OCI-LY7 (cell line): ENCODE results near the gene FNDC3A. TPM values are rescaled to one million over a fixed set of nuclear protein-coding genes. Genes with fewer than 3 reads are reported as not detected.

ENCODE experiments used
- BruUV-seq: library from RNA; stranded (reverse); fragments of 400-500 nt; replicated peaks from 2 replicates; lab custom pipeline; 2021; lab: Mats Ljungman, UMichigan
- CTCF ChIA-PET: fragments of 300-600 bp; sonication (Branson Sonifier 250); formaldehyde crosslinking; loops from one replicate; lab custom pipeline; 2022; ENCODE audit warnings: antibody characterized with exemption; ENCODE audit not compliant: unreplicated experiment; lab: Charles Lee
- POLR2A ChIA-PET: fragments of 300-600 bp; sonication (Branson Sonifier 250); formaldehyde crosslinking; loops from one replicate; lab custom pipeline; 2022; ENCODE audit warnings: antibody characterized with exemption; lab: Charles Lee
- DNase-seq: peaks from one replicate; pipeline ENCODE4 v3.0.0-alpha.2; 2015; ENCODE audit warnings: low spot score
- H2AFZ ChIP-seq: fragments of 200-600 bp; sonication (generic), shearing (Covaris generic); 2 replicates; pipeline ENCODE4 v1.6.1; 2014; ENCODE audit warnings: mild to moderate bottlenecking, antibody characterized with exemption, low read length, moderate library complexity
- H3K27ac ChIP-seq: fragments of 200-600 bp; sonication (generic); 2 replicates; pipeline ENCODE4 v1.5.1; 2014; ENCODE audit warnings: mixed run types, low read depth, mild to moderate bottlenecking, moderate library complexity, low read length, inconsistent platforms; ENCODE audit not compliant: poor library complexity, severe bottlenecking
- H3K36me3 ChIP-seq: fragments of 200-600 bp; sonication (generic); 2 replicates; pipeline ENCODE4 v1.6.1; 2014; ENCODE audit warnings: mild to moderate bottlenecking, antibody characterized with exemption, low read length, moderate library complexity, mixed read lengths; ENCODE audit not compliant: insufficient read depth
- H3K4me1 ChIP-seq: fragments of 200-600 bp; sonication (generic); 2 replicates; pipeline ENCODE4 v1.5.1; 2014; ENCODE audit warnings: mild to moderate bottlenecking, low read length; ENCODE audit not compliant: insufficient read depth, poor library complexity, severe bottlenecking
- H3K4me2 ChIP-seq: fragments of 200-600 bp; sonication (generic); 2 replicates; pipeline ENCODE4 v1.6.1; 2014; ENCODE audit warnings: mild to moderate bottlenecking, low read length
- H3K4me3 ChIP-seq: fragments of 200-600 bp; sonication (generic); 2 replicates; pipeline ENCODE4 v1.5.1; 2014; ENCODE audit warnings: mild to moderate bottlenecking, low read depth, low read length; ENCODE audit not compliant: poor library complexity, severe bottlenecking
- H3K79me2 ChIP-seq: fragments of 200-600 bp; sonication (generic); 2 replicates; pipeline ENCODE4 v1.6.1; 2016; ENCODE audit warnings: low read depth, mild to moderate bottlenecking, low read length, moderate library complexity, mixed read lengths; ENCODE audit not compliant: insufficient read depth
- H3K9me2 ChIP-seq: fragments of 200-600 bp; sonication (generic); 2 replicates; pipeline ENCODE4 v1.6.1; 2016; ENCODE audit warnings: mild to moderate bottlenecking, low read length, mixed read lengths; ENCODE audit not compliant: insufficient read depth
- H3K9me3 ChIP-seq: fragments of 200-600 bp; sonication (generic); 2 replicates; pipeline ENCODE4 v1.6.1; 2014; ENCODE audit warnings: mild to moderate bottlenecking, mixed run types, low read length, mixed read lengths
- H4K20me1 ChIP-seq: fragments of 200-600 bp; sonication (generic); 2 replicates; pipeline ENCODE4 v1.6.1; 2014; ENCODE audit warnings: mild to moderate bottlenecking, antibody characterized with exemption, low read length, moderate library complexity, mixed read lengths; ENCODE audit not compliant: insufficient read depth
- CTCF ChIP-seq: fragments of 200-600 bp; sonication (generic); conservative IDR thresholded peaks from 2 replicates; pipeline ENCODE4 v1.5.1; 2014; ENCODE audit warnings: mild to moderate bottlenecking, antibody characterized with exemption, low read length, moderate library complexity, mixed read lengths
- EZH2phosphoT487 ChIP-seq: fragments of 200-600 bp; sonication (generic); IDR thresholded peaks from 2 replicates; pipeline ENCODE4 v1.6.1; 2018; ENCODE audit warnings: low read depth, borderline replicate concordance, mild to moderate bottlenecking, mixed run types, antibody characterized with exemption, low read length, moderate library complexity, mixed read lengths
- intact Hi-C: fragments of 100-400 bp; cut with micrococcal nuclease; formaldehyde crosslinking; loops from one replicate; pipeline ENCODE4 v1.10.0; 2022; ENCODE audit not compliant: unreplicated experiment
- total RNA-seq, 2 experiments: library from RNA; depleted of rRNA in 1 of 2; stranded (reverse); fragments of >200 nt in 1 of 2; shearing (Covaris generic) in 1 of 2; gene quantifications; 2 replicates each; pipeline ENCODE4 v1.2.3, GENCODE V29; 2014 to 2022

The FNDC3A gene
- total RNA-seq, 2 experiments from 2014 or later: 38.7 to 59.6 TPM

DNA sequence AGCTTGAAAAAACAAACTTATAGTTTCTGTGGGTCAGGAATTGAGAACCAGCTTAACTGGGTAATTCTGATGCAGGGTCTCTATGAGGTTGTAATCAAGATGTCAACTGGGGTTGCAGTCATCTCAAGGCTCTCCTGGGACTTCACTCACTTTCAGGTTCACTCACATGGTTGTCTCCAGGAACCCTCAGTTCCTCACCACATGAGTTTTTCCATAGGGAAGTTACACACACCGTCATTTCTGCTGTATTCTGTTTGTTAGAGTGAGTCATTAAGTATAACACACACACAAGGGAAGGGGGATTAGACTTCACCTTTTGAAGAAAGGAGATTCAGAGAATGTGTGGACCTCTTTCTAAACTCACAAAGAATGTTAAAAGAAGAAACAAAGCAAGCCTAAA lies 209.6 kb downstream of the FNDC3A start:
- Histone ChIP-seq H3K9me3 (no peaks in the 10 kb centered on the region), H3K4me2 (no peak overlapping the region), H3K4me3 (no peak overlapping the region), H2AFZ (no peak overlapping the region), H3K79me2 (no peaks in the 10 kb centered on the region), H3K27ac (no peak overlapping the region), H3K36me3 (peaks cover 90% of the 10 kb centered on the region), H3K9me2 (no peaks in the 10 kb centered on the region), H3K4me1 (no peaks in the 10 kb centered on the region), H4K20me1 (no peaks in the 10 kb centered on the region)
- no peak for TF ChIP-seq CTCF
- no peak for DNase-seq
- ChIA-PET CTCF (no interaction called here), POLR2A (interaction anchor here (0.7 kb wide), 1 partner anchor 8 kb away, joined by 3 read pairs; no protein-coding TSS in a partner anchor)
- BruUV-seq: no TSS peak
- intact Hi-C loops: no loop called here

DNA sequence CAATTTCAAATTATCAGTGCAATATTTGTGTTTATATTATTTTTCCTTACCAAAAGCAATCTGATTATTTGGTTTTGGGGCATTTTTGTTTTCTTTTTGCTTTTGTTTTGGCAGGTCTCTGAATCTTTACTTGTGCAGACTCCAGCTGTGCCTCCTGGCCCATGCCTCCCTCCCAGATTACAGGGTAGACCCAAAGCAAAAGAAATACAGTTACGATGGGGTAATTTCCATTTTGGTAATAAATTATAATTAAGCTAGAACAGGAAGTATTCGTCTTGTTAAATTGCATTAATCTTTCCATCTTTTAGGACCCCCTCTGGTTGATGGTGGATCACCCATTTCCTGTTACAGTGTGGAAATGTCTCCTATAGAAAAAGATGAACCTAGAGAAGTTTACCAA lies 215.2 kb downstream of the FNDC3A start:
- POLR2A ChIA-PET: interaction anchor here (0.6 kb wide), 1 partner anchor 24 kb away, joined by 4 read pairs; no protein-coding TSS in a partner anchor
- peaks cover 83% of the 10 kb centered on the region for H3K36me3 ChIP-seq
- no peak overlapping the region for H3K4me3 ChIP-seq
- intact Hi-C loops: loop anchor here (10.0 kb wide), 1 partner anchor 216 kb away; the partner anchor contains the start of gene FNDC3A
- no peaks in the 10 kb centered on the region for H3K4me1 ChIP-seq
- H3K9me2 ChIP-seq: no peaks in the 10 kb centered on the region
- CTCF ChIA-PET: no interaction called here
- no peak overlapping the region for H2AFZ ChIP-seq
- H3K27ac ChIP-seq: no peak overlapping the region
- no peaks in the 10 kb centered on the region for H3K9me3 ChIP-seq
- H3K4me2 ChIP-seq: no peak overlapping the region
- no peaks in the 10 kb centered on the region for H3K79me2 ChIP-seq
- no peak for DNase-seq
- TF ChIP-seq CTCF (no peak), EZH2phosphoT487 (no peak)
- no TSS peak for BruUV-seq
- H4K20me1 ChIP-seq: no peaks in the 10 kb centered on the region

DNA sequence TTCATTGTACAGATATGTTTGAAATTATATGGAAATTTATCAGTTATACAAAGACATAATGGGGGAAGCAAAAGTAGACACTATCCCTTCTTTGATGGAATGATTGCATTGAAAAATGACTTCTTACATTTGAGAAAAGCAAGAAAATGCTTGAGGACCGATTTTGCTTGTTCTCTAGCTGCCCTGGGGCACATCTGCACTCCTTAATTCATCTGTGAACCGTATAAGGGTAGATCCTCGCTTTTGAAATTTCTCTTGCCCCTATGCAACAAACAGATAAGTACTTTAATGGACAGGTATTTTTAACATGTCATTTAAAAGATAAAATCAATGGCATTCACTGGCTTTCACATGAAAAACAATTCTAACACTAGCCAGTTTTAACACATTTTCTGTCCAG lies 230.9 kb downstream of the FNDC3A start:
- H3K9me3 ChIP-seq: no peaks in the 10 kb centered on the region
- no TSS peak for BruUV-seq

More for the DNA sequence above, 230.9 kb downstream of the FNDC3A start:
- intact Hi-C loops: no loop called here
- no peak overlapping the region for H3K4me3 ChIP-seq
- no peaks in the 10 kb centered on the region for H3K9me2 ChIP-seq
- H4K20me1 ChIP-seq: no peaks in the 10 kb centered on the region
- no peak overlapping the region for H3K27ac ChIP-seq
- no peak overlapping the region for H3K4me2 ChIP-seq
- H3K4me1 ChIP-seq: no peaks in the 10 kb centered on the region
- CTCF ChIA-PET: no interaction called here
- POLR2A ChIA-PET: interaction anchor here (0.8 to 1.3 kb wide), 2 partner anchors 37 to 60 kb away, joined by 3 read pairs; no protein-coding TSS in a partner anchor
- H3K79me2 ChIP-seq: no peaks in the 10 kb centered on the region
- TF ChIP-seq CTCF: no peak
- TF ChIP-seq EZH2phosphoT487: no peak
- DNase-seq: no peak
- peaks cover 71% of the 10 kb centered on the region for H3K36me3 ChIP-seq
- no peak overlapping the region for H2AFZ ChIP-seq
